Stimulated activated naive CD8-positive, alpha-beta T cell treated with anti-CD3 and anti-CD28 coated beads, Interleukin-15, amount 100 ng/mL, for 72 hours (primary cell): ENCODE results near the gene SV2B.
"Not testable (repeated sequence)": the region's sequence is repeated elsewhere in the genome, so short reads cannot be mapped to it uniquely, and the experiment has no call there.

ENCODE experiments used
- ATAC-seq: fragments of 150-1000 bp; cut with Tn5 transposase; 2 replicates; pipeline ENCODE4 v1.10.0; 2021; ENCODE audit warnings: mild to moderate bottlenecking, moderate library complexity
- DNase-seq, 2 donors: peaks; one replicate each; pipeline ENCODE4 v3.0.0; 2021 to 2022
- H3K27ac Mint-ChIP-seq, 2 donors: one replicate each; pipeline ENCODE4 v1.8.0; 2022; ENCODE audit warnings: mild to moderate bottlenecking in 2 of 2, mixed read lengths in 2 of 2, moderate library complexity in 2 of 2
- H3K27me3 Mint-ChIP-seq: one replicate; pipeline ENCODE4 v1.8.0; 2022; ENCODE audit warnings: mixed read lengths
- H3K4me1 Mint-ChIP-seq: one replicate; pipeline ENCODE4 v1.8.0; 2022; ENCODE audit warnings: mild to moderate bottlenecking, mixed read lengths
- H3K4me3 Mint-ChIP-seq, 2 donors: one replicate each; pipeline ENCODE4 v1.8.0; 2022; ENCODE audit warnings: mild to moderate bottlenecking in 2 of 2, mixed read lengths in 2 of 2, moderate library complexity in 1 of 2
- H3K9me3 Mint-ChIP-seq, 2 donors: one replicate each; pipeline ENCODE4 v1.8.0; 2022; ENCODE audit warnings: mixed read lengths in 2 of 2

SV2B gene

GRCh38 chr15:91306144-91306543 lies 206.1 kb downstream of the SV2B start:
- Mint-ChIP-seq H3K4me3 (no peak overlapping the region), H3K27me3 (peaks cover 26% of the 10 kb centered on the region), H3K9me3 (no peaks in the 10 kb centered on the region), H3K4me1 (peaks cover 37% of the 10 kb centered on the region), H3K27ac (no peak overlapping the region)
- DNase-seq = no peak
- no peak for ATAC-seq

- Mint-ChIP-seq H3K4me3 (no peak overlapping the region), H3K4me1 (peaks cover 50% of the 10 kb centered on the region), H3K27me3 (peaks cover 26% of the 10 kb centered on the region), H3K9me3 (no peaks in the 10 kb centered on the region), H3K27ac (no peak overlapping the region)
- ATAC-seq = no peak
- no peak for DNase-seq
Measured at GRCh38 chr15:91307601-91308000, 207.5 kb downstream of the SV2B start.

GRCh38 chr15:91308199-91308598 lies 208.1 kb downstream of the SV2B start:
- DNase-seq (no peak), ATAC-seq (peak; percentile 51)
- Mint-ChIP-seq H3K27ac (no peak overlapping the region), H3K27me3 (peaks cover 26% of the 10 kb centered on the region), H3K4me1 (peaks cover 50% of the 10 kb centered on the region), H3K9me3 (no peaks in the 10 kb centered on the region), H3K4me3 (no peak overlapping the region)

- Mint-ChIP-seq H3K4me3 (no peak overlapping the region), H3K4me1 (peaks cover 50% of the 10 kb centered on the region), H3K27me3 (peaks cover 21% of the 10 kb centered on the region), H3K9me3 (no peaks in the 10 kb centered on the region), H3K27ac (no peak overlapping the region)
- ATAC-seq = peak; percentile 76
- DNase-seq = peak in 1 of 2 donors; percentile 40
Measured at GRCh38 chr15:91308855-91309254, 208.8 kb downstream of the SV2B start.

- Mint-ChIP-seq H3K4me3 (peak overlapping the region in 1 of 2 donors; percentile 62), H3K4me1 (peaks cover 49% of the 10 kb centered on the region), H3K27ac (no peak overlapping the region)
Measured at GRCh38 chr15:91311986-91312385, 211.9 kb downstream of the SV2B start.

GRCh38 chr15:91316126-91316525 lies 216.1 kb downstream of the SV2B start:
- DNase-seq (no peak), ATAC-seq (peak; percentile 55)
- peaks cover 39% of the 10 kb centered on the region for H3K4me1 Mint-ChIP-seq
- peak overlapping the region in 1 of 2 donors; percentile 22 for H3K27ac Mint-ChIP-seq
- no peaks in the 10 kb centered on the region for H3K9me3 Mint-ChIP-seq
- H3K4me3 Mint-ChIP-seq = no peak overlapping the region
- no peaks in the 10 kb centered on the region for H3K27me3 Mint-ChIP-seq

More at GRCh38 chr15:91311986-91312385, 211.9 kb downstream of the SV2B start:
- no peak for DNase-seq
- peak; percentile 47 for ATAC-seq
- Mint-ChIP-seq H3K9me3 (no peaks in the 10 kb centered on the region), H3K27me3 (no peaks in the 10 kb centered on the region)

GRCh38 chr15:91318516-91318915 lies 218.5 kb downstream of the SV2B start:
- DNase-seq (no peak), ATAC-seq (no peak)
- no peaks in the 10 kb centered on the region for H3K9me3 Mint-ChIP-seq
- H3K27ac Mint-ChIP-seq = no peak overlapping the region
- no peak overlapping the region for H3K4me3 Mint-ChIP-seq
- H3K27me3 Mint-ChIP-seq = no peaks in the 10 kb centered on the region
- peaks cover 26% of the 10 kb centered on the region for H3K4me1 Mint-ChIP-seq

- Mint-ChIP-seq H3K9me3 (peaks cover 0 to 3% of the 10 kb centered on the region in 2 donors), H3K4me1 (peaks cover 26% of the 10 kb centered on the region), H3K27me3 (no peaks in the 10 kb centered on the region), H3K27ac (no peak overlapping the region), H3K4me3 (no peak overlapping the region)
- ATAC-seq = no peak
- no peak for DNase-seq
Measured at GRCh38 chr15:91318931-91319330, 218.9 kb downstream of the SV2B start.

- H3K27me3 Mint-ChIP-seq = no peaks in the 10 kb centered on the region
- H3K9me3 Mint-ChIP-seq = peaks cover 0 to 4% of the 10 kb centered on the region in 2 donors
- DNase-seq = no peak
- ATAC-seq = no peak
- no peak overlapping the region for H3K4me3 Mint-ChIP-seq
- peaks cover 26% of the 10 kb centered on the region for H3K4me1 Mint-ChIP-seq
- H3K27ac Mint-ChIP-seq = peak overlapping the region in 1 of 2 donors; percentile 75
Measured at GRCh38 chr15:91319371-91320059, 219.5 kb downstream of the SV2B start.

- Mint-ChIP-seq H3K27me3 (no peaks in the 10 kb centered on the region), H3K27ac (no peak overlapping the region), H3K4me3 (peak overlapping the region in 1 of 2 donors; percentile 36), H3K4me1 (peaks cover 26% of the 10 kb centered on the region), H3K9me3 (peaks cover 0 to 4% of the 10 kb centered on the region in 2 donors)
- DNase-seq = no peak
- ATAC-seq = peak; percentile 68
Measured at GRCh38 chr15:91320101-91320500, 220.0 kb downstream of the SV2B start.

GRCh38 chr15:91329914-91330313 lies 229.9 kb downstream of the SV2B start:
- Mint-ChIP-seq H3K4me3 (no peak overlapping the region), H3K27me3 (no peaks in the 10 kb centered on the region), H3K27ac (no peak overlapping the region), H3K4me1 (peaks cover 7% of the 10 kb centered on the region), H3K9me3 (peaks cover 5 to 14% of the 10 kb centered on the region in 2 donors)
- ATAC-seq (no peak), DNase-seq (no peak)

GRCh38 chr15:91331581-91331980 lies 231.5 kb downstream of the SV2B start:
- DNase-seq = no peak
- Mint-ChIP-seq H3K4me1 (peaks cover 11% of the 10 kb centered on the region), H3K4me3 (no peak overlapping the region), H3K27ac (no peak overlapping the region), H3K27me3 (no peaks in the 10 kb centered on the region), H3K9me3 (peaks cover 5 to 9% of the 10 kb centered on the region in 2 donors)
- no peak for ATAC-seq

- Mint-ChIP-seq H3K27me3 (no peaks in the 10 kb centered on the region), H3K4me3 (no peak overlapping the region), H3K9me3 (no peaks in the 10 kb centered on the region), H3K4me1 (peaks cover 10% of the 10 kb centered on the region), H3K27ac (no peak overlapping the region)
- ATAC-seq (no peak), DNase-seq (no peak)
Measured at GRCh38 chr15:91335702-91336101, 235.6 kb downstream of the SV2B start.

GRCh38 chr15:91336687-91337086 lies 236.6 kb downstream of the SV2B start:
- Mint-ChIP-seq H3K27me3 (no peaks in the 10 kb centered on the region), H3K27ac (peak overlapping the region in 1 of 2 donors; percentile 55), H3K9me3 (no peaks in the 10 kb centered on the region), H3K4me3 (no peak overlapping the region), H3K4me1 (peaks cover 10% of the 10 kb centered on the region)
- no peak for ATAC-seq
- DNase-seq = no peak

- no peak overlapping the region for H3K27ac Mint-ChIP-seq
- DNase-seq (no peak), ATAC-seq (no peak)
- no peaks in the 10 kb centered on the region for H3K27me3 Mint-ChIP-seq
- H3K4me1 Mint-ChIP-seq = peaks cover 10% of the 10 kb centered on the region
- no peak overlapping the region for H3K4me3 Mint-ChIP-seq
- no peaks in the 10 kb centered on the region for H3K9me3 Mint-ChIP-seq
Measured at GRCh38 chr15:91338766-91339165, 238.7 kb downstream of the SV2B start.

- ATAC-seq (no peak), DNase-seq (no peak)
- Mint-ChIP-seq H3K27me3 (no peaks in the 10 kb centered on the region), H3K9me3 (peaks cover 8 to 12% of the 10 kb centered on the region in 2 donors), H3K4me3 (no peak overlapping the region), H3K27ac (no peak overlapping the region), H3K4me1 (peaks cover under 1% of the 10 kb centered on the region)
Measured at GRCh38 chr15:91342097-91342496, 242.0 kb downstream of the SV2B start.

GRCh38 chr15:91344912-91345311 lies 244.9 kb downstream of the SV2B start:
- H3K4me3 Mint-ChIP-seq, ATAC-seq, H3K27me3 Mint-ChIP-seq, DNase-seq, H3K27ac Mint-ChIP-seq: not testable (repeated sequence)
- Mint-ChIP-seq H3K4me1 (peaks cover 13% of the 10 kb centered on the region), H3K9me3 (peaks cover 8 to 12% of the 10 kb centered on the region in 2 donors)
